Epidermal melanocyte (primary cell): Measurements from ENCODE around the gene OR6C65.
"Not testable (repeated sequence)": the region's sequence is repeated elsewhere in the genome, so short reads cannot be mapped to it uniquely, and the experiment has no call there.

Experiments used
- DNase-seq: peaks from one replicate; pipeline ENCODE4 v3.0.0; 2011; ENCODE audit warnings: low spot score; ENCODE audit not compliant: insufficient read length

Gene OR6C65

DNA sequence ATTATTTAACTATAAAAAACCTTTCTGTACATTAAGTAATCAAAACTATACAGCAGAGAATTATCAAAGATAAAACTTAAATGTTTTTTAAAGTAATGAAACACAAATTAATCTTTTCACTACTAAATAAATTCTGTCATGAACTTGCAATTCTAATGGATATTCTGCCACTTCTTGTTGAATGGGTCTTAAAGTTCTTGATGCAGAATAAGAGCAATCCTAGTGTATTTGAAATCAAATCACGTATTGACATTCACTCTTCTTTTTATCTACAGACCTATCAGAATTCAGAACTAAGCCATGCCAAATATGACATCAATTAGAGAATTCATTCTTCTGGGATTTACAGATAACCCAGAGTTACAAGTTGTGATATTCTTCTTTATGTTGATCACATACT, at the start of gene OR6C65:
TSS of gene OR6C65 (plus strand) at position 301 of the 400 bp plus-strand sequence. CDS start at position 301, 0 bp downstream.
- DNase-seq = no peak

DNA sequence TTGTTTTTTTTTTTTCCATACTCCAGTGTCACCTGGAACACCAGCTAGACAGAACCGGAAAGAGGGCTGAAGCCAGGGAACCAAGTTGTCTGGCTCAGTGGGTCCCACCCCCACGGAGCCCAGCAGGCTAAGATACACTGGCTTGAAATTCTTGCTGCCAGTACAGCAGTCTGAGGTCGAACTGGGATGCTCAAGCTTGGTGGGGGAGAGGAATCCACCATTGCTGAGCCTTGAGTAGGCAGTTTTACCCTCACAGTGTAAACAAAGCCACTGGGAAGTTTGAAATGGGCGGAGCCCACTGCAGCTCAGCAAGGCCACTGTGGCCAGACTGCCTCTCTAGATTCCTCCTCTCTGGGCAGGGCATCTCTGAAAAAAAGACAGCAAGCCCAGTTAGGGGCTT, 45.0 kb upstream of the OR6C65 start:
- not testable (repeated sequence) for DNase-seq

GRCh38 chr12:55362675-55363074, 37.7 kb upstream of the OR6C65 start, which contains the start of gene OR6C75:
TSS of gene OR6C75 (plus strand) at chr12:55362975. CDS start at chr12:55365111, 2,136 bp downstream.
- DNase-seq = no peak

GRCh38 chr12:55365086-55365485, 35.2 kb upstream of the OR6C65 start:
- no peak for DNase-seq

GRCh38 chr12:55372521-55372920, 27.8 kb upstream of the OR6C65 start:
- DNase-seq = no peak

DNA sequence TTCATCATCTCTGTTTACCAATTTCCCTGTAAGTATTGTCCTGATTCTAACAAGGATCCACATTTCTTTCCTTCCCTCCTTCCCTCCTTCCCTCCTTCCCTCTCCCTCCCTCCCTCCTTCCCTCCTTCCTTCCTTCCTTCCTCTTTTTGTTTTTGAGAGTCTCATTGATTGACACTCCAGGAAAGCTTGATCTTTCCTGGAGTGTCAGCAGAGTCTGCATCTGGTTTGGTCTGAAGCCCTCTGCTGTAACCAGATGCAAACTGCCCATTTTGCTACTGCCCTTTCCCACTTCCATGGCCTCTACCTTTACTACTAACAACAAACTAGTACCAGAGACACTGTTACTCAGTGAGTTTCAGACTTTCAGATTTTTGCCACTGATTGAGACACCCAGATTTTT, 14.4 kb upstream of the OR6C65 start:
- DNase-seq = no peak

- DNase-seq = no peak
Measured at GRCh38 chr12:55392032-55392795, 8.1 kb upstream of the OR6C65 start.

GRCh38 chr12:55396326-55396725, 4.0 kb upstream of the OR6C65 start:
- DNase-seq = no peak

- no peak for DNase-seq
Measured at GRCh38 chr12:55407866-55408265, 7.5 kb downstream of the OR6C65 start.

GRCh38 chr12:55409133-55409532, 8.8 kb downstream of the OR6C65 start:
- not testable (repeated sequence) for DNase-seq

DNA sequence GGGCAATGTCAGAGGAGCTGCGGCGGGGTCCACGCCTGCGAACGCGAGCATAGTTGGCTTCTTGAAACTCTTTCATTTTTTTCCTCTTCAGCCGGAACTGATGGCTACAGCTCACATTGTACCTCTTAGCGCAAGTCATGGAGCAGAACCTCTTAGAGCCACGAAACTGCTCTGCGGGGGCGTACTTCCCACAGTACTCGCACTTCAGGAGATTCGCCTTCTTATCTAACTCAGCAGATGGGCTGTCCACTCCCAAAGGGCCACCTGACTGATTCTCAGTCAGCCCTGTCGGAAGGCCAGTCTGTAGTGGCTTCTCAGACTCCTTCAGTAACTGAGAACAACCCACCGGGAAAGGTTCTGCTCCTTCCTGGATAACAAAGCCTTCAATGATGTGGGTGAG, 11.8 kb downstream of the OR6C65 start:
- DNase-seq = not testable (repeated sequence)

DNA sequence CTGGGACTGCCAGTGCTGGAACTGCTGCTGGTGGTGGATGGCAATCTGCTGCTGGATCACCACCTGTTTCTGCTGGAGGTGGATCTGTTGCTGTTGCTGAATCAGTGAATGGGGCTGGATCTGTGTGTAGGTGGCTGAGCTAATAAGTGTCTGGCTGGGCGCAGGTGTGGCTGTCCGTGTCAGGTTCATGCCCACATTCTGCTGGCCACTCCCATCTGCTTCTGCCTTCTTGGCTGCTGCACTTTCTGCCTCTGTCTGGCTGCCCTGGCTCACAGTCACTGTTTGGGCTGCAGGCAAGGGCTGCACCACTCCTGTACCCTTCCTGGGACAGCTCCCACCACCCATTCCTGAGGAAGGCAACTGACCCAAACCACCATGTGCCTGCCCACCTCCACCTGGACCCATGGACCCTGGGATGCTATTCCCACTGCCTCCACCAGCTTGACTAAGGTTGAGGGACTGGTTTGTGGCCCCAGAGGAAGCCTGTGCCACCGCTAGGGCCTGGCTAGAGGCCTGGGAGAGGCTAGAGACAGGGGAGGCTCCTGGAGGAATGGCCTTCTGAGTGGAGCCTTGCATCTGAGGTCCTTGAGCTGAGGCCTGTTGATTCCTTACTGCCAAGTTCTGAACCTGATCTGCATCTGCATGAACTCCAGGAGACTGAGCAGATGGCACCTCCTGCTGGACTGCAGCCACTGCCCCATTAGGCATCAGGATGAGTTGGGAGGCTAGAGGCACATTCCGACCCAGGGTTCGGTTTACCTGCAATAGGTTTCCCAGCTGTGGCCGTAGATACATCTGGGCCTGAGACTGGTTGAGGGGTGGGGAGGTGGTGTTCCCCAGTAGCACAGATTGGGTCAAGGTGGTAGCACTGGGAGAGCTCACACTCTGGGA, 13.4 kb downstream of the OR6C65 start:
- DNase-seq = not testable (repeated sequence)

DNA sequence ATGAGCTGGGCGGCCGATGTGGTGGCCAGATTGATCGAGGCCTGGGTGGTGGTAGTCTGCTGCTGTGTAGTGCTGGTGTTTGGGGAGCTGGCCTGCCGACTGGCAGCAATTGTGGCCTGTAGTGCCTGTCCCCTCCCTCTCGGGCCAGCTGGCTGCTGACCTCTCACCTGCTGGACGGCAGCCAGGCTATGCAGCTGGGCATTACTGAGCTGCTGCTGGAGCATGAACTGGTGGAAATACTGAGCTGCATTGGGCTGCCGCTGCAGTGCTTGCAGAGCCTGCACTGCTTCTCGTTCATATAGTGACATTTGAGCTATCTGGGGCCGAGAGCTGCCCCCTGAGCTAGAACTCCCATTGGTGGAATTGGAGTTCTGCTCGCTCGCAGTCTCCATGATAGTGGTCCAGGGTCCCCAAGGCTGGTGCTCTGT, 14.1 kb downstream of the OR6C65 start:
- DNase-seq = not testable (repeated sequence)

DNA sequence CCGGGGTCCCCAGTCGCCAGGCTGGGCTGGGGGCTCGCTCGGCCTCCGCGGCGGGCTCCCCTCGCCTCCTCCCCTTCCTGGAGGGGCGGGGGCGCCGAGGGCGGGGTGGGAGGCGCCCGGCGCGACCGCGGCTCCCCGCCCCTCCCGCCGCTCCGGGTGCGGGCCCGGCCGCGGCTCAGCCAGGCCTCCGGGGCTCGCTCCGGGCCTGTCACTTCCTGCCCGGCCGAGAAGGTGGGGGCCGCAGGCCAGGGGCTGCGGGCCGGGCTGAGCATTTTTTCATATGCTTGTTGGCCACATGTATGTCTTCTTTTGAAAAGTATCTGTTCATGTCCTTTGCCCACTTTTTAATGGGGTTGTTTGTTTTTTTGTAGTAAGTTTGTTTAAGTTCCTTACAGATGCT, 14.6 kb downstream of the OR6C65 start:
- not testable (repeated sequence) for DNase-seq

GRCh38 chr12:55416961-55417360, 16.6 kb downstream of the OR6C65 start:
- no peak for DNase-seq

DNA sequence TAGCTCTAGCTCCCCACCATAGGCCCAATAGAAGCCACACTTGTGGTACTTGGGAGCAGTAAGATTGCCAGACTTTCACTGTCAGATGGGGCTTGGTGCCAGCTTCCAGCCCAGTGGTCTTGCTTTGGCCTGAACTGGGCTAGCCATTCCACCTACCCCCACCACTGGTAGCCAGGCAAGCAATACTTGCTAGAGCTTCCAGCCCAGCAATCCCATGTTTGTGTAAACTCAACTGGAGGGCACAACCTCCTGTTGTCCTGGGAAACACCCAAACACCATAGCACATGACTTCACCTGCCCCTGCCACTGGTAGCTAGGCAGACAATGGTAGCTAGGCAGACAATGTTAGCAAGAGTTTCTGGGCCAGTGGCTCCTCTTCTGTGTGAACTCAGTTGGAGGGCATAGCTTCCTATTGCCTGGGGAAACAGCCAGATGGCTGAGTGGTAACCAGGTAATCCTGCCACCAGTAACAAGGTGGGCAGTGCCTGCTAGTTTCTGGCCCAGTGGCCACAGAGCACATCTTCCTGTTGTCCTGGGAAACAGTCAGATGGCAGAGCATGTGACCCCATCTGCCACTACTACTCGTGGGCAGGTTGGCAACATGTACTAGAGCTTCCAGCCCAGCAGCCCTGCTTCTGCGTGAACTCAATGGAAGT, 20.1 kb downstream of the OR6C65 start:
- no peak for DNase-seq

GRCh38 chr12:55425954-55426353, 25.6 kb downstream of the OR6C65 start, which contains the start of gene OR6C76:
TSS of gene OR6C76 (plus strand) at chr12:55426254. CDS start at chr12:55426254, 0 bp downstream.
- DNase-seq = no peak

DNA sequence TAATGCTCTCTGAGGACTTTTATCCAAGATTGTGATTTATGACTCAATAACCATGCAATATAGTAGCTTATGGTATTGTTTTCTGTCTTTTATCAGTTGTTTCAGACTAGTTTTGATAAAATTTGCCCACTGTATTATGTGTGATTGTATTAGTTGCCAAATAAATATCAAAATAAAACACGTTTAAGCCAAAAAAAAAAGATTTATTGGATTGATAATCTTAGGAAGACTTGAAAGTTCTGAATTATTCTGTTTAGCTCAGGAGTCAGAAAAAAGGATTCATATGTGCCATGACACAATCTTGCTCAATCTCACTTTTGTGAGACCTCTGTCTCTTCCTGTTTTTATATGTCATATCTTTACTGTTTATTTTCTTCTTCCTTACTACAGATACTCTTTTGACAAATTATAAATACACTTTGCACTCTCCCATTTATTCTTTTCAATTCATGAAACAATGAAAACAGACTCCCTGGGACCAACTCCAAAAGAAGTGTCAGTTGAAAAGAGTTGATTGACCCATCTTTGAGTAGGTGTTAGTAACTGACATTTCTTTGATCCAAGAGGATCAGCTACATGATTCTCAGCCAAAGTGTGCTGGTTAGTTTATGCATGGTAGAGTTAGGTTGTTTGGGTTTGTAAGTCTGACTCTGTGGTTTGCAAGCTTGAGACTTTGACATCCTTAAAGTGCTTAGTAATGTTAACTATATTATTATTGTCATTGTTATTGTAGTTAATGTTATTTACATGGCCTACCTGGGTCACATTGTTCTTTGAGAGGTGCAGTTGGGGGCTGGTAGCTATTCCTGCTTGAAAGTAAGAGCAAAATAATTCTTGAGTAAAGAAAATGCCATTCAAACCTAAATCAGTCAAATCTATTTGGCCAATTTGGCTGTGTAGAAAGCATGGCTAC, 28.3 kb downstream of the OR6C65 start:
- no peak for DNase-seq

DNA sequence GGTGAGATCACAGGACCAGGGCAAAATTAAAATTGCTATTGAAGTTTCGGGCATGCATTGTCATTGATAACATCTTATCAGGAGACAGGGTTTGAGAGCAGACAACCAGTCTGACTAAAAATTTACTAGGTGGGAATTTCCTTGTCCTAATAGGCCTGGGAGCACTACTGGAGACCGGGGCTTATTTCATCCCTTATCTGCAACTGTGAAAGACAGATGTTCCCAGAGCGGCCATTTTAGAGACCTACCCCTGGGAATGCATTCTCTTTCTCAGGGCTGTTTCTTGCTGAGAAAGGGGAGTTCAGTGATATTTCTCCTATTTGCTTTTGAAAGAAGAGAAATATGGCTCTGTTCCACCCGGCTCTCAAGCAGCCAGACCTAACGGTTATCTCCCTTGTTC, 40.9 kb downstream of the OR6C65 start:
- DNase-seq = not testable (repeated sequence)

DNA sequence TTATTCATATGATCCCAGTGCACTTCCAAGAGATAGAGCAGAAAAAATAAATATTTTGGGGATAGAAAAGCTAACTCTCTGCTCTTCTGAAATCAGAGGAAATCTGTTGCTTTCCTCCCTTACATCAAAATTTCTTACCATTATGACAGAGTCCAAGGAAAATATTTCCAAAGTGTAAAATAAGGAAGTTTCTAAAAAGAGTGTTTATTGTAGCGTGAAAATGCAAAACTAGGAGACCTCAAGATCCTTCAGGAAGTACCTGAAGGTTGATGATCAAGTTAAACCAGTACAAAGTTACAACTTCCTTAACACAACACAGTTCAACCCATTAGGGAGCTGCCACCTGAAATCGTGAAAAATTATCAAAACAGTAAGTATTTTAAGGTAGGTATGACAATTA, 43.4 kb downstream of the OR6C65 start, which contains the start of gene OR6C2:
TSS of gene OR6C2 (plus strand) at position 301 of the 400 bp plus-strand sequence. CDS start 8,138 bp downstream, outside the sequence.
- no peak for DNase-seq
